HFFc6 (cell line): ENCODE data around the gene CHST13. TPM values are rescaled to one million over a fixed set of nuclear protein-coding genes. Genes with fewer than 3 reads are reported as not detected.

Source experiments
- DNase-seq: peaks from one replicate; pipeline ENCODE4 v3.0.0-alpha.2; 2018
- H3K27ac Mint-ChIP-seq: 2 replicates; pipeline ENCODE4 v1.8.0; 2020; ENCODE audit warnings: mild to moderate bottlenecking, mixed read lengths
- H3K27me3 Mint-ChIP-seq: 2 replicates; pipeline ENCODE4 v1.8.0; 2021; ENCODE audit warnings: mild to moderate bottlenecking, moderate library complexity, mixed read lengths; ENCODE audit not compliant: insufficient read depth
- H3K36me3 Mint-ChIP-seq: 2 replicates; pipeline ENCODE4 v1.8.0; 2021; ENCODE audit warnings: low read depth, mixed read lengths
- H3K4me1 Mint-ChIP-seq: 2 replicates; pipeline ENCODE4 v1.8.0; 2020; ENCODE audit warnings: low read depth, mixed read lengths
- H3K4me3 Mint-ChIP-seq: 2 replicates; pipeline ENCODE4 v1.8.0; 2020; ENCODE audit warnings: mild to moderate bottlenecking, moderate library complexity, mixed read lengths
- H3K9me3 Mint-ChIP-seq: 2 replicates; pipeline ENCODE4 v1.8.0; 2020; ENCODE audit warnings: mild to moderate bottlenecking, mixed read lengths
- CTCF ChIP-seq: fragments of 200-600 bp; sonication (generic); IDR thresholded peaks from 2 replicates; pipeline ENCODE4 v1.5.0; 2021; ENCODE audit warnings: antibody characterized with exemption, mild to moderate bottlenecking
- total RNA-seq, 6 experiments: library from RNA; stranded (reverse); fragmentation: NEBNext Ultra II Directional; extraction: Animal tissue kit (Norgen Biotek cat#: 25700); gene quantifications; 2 replicates in 1 of 6; 3 replicates in 5 of 6; pipeline ENCODE4 v1.2.3, GENCODE V29; 2021

Gene CHST13
- total RNA-seq, 6 experiments from 2014 or later = not detected

GRCh38 chr3:126498461-126498860 is 25.5 kb upstream of the CHST13 start:
- Mint-ChIP-seq H3K4me3 (no peak overlapping the region), H3K27ac (no peak overlapping the region), H3K4me1 (peaks cover 6% of the 10 kb centered on the region; the same call in 1 of the 2 replicates), H3K36me3 (no peaks in the 10 kb centered on the region), H3K27me3 (peaks cover 15% of the 10 kb centered on the region), H3K9me3 (no peaks in the 10 kb centered on the region)
- DNase-seq = no peak
- no peak for TF ChIP-seq CTCF

GRCh38 chr3:126498929-126499328 is 25.0 kb upstream of the CHST13 start:
- no peak for TF ChIP-seq CTCF
- Mint-ChIP-seq H3K9me3 (no peaks in the 10 kb centered on the region), H3K27ac (no peak overlapping the region), H3K4me3 (no peak overlapping the region), H3K4me1 (peaks cover 6% of the 10 kb centered on the region; the same call in 1 of the 2 replicates), H3K27me3 (peaks cover 15% of the 10 kb centered on the region), H3K36me3 (no peaks in the 10 kb centered on the region)
- DNase-seq = no peak

GRCh38 chr3:126499401-126499800 is 24.6 kb upstream of the CHST13 start:
- no peak for DNase-seq
- Mint-ChIP-seq H3K4me1 (peaks cover 1% of the 10 kb centered on the region; the same call in 1 of the 2 replicates), H3K9me3 (no peaks in the 10 kb centered on the region), H3K4me3 (no peak overlapping the region), H3K27ac (no peak overlapping the region), H3K36me3 (no peaks in the 10 kb centered on the region), H3K27me3 (peaks cover 17% of the 10 kb centered on the region)
- TF ChIP-seq CTCF = no peak

GRCh38 chr3:126500016-126500415 is 23.9 kb upstream of the CHST13 start:
- no peak for DNase-seq
- peaks cover 17% of the 10 kb centered on the region for H3K27me3 Mint-ChIP-seq
- H3K36me3 Mint-ChIP-seq = no peaks in the 10 kb centered on the region
- H3K4me3 Mint-ChIP-seq = no peak overlapping the region
- H3K27ac Mint-ChIP-seq = no peak overlapping the region
- no peaks in the 10 kb centered on the region for H3K4me1 Mint-ChIP-seq
- TF ChIP-seq CTCF = no peak
- H3K9me3 Mint-ChIP-seq = no peaks in the 10 kb centered on the region

DNA sequence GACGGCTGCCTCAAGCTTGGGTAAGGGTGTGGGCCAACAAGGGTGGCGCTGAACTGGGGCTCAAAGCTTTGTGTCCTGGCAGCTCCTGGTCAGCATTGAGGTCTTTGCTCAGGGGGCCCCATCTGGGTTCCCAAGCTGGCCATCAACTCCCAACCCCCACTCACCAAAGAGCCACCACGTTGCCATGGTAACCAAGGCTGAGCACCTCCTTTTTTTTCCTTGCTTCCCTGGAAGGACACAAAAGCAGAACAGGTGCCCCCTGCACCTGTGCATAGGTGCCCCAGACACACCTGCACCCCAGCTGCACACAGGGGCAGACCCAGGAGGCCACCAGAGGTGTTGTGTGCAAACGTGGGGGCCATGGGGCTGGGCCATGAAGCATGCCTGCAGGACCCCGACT is 22.9 kb upstream of the CHST13 start:
- H3K9me3 Mint-ChIP-seq = no peaks in the 10 kb centered on the region
- DNase-seq = no peak
- H3K36me3 Mint-ChIP-seq = no peaks in the 10 kb centered on the region
- no peak overlapping the region for H3K27ac Mint-ChIP-seq
- H3K4me3 Mint-ChIP-seq = no peak overlapping the region
- no peaks in the 10 kb centered on the region for H3K4me1 Mint-ChIP-seq
- no peak for TF ChIP-seq CTCF
- H3K27me3 Mint-ChIP-seq = peaks cover 12% of the 10 kb centered on the region

DNA sequence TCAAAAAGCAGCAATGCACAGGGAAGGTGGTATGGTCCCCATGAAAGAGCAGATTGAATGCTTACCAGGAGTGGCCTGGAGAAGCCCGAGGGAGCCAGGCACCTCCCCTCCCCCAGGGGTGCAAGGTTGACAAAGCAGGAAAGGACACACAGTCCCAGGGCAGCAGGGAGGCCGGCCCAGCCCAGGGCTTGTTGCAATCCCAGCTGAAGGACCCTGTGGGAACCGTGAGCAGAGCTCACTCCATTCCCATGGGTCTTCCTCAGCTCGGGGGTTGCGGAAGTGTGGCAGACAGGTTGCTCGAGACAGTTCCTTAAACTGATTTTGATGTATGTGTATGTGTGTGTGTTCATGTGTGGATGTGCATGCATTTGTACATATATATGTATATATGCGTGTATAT is 22.2 kb upstream of the CHST13 start:
- H3K4me3 Mint-ChIP-seq = no peak overlapping the region
- H3K9me3 Mint-ChIP-seq = no peaks in the 10 kb centered on the region
- H3K4me1 Mint-ChIP-seq = no peaks in the 10 kb centered on the region
- DNase-seq = no peak
- H3K36me3 Mint-ChIP-seq = no peaks in the 10 kb centered on the region
- no peak overlapping the region for H3K27ac Mint-ChIP-seq
- no peak for TF ChIP-seq CTCF
- H3K27me3 Mint-ChIP-seq = peaks cover 17% of the 10 kb centered on the region
